IMR-90 (cell line): ENCODE data around the gene DCTN2. TPM values are rescaled to one million over a fixed set of nuclear protein-coding genes. Genes with fewer than 3 reads are reported as not detected.

ENCODE experiments used
- ATAC-seq: fragments of 200-7000 bp; cut with Tn5 transposase; 2 replicates; pipeline ENCODE4 v1.9.1; 2020; ENCODE audit warnings: low read depth, mild to moderate bottlenecking, moderate library complexity
- BruUV-seq: library from RNA; stranded (reverse); fragments of 400-500 nt; replicated peaks from 2 replicates; lab custom pipeline; 2021; lab: Mats Ljungman, UMichigan
- CTCF ChIA-PET: fragments of 300-600 bp; formaldehyde crosslinking; extraction: SDS; loops from one replicate; lab custom pipeline; 2021; ENCODE audit warnings: antibody characterized with exemption; lab: Yijun Ruan, JAX
- POLR2A ChIA-PET: fragments of 300-600 bp; sonication (Branson Sonifier 250); formaldehyde crosslinking; loops from one replicate; lab custom pipeline; 2022; ENCODE audit warnings: antibody characterized with exemption; ENCODE audit not compliant: unreplicated experiment; lab: Charles Lee
- DNase-seq: peaks from one replicate; pipeline ENCODE4 v3.0.0; 2013
- H2AFZ ChIP-seq: replicated peaks from 2 replicates; pipeline ENCODE3; 2013; ENCODE audit warnings: low read length, mild to moderate bottlenecking; ENCODE audit not compliant: poor library complexity
- H2AK5ac ChIP-seq: 2 replicates; pipeline ENCODE4 v1.6.1; 2013; ENCODE audit warnings: low read depth, low read length, inconsistent platforms
- H2AK9ac ChIP-seq: replicated peaks from 2 replicates; pipeline ENCODE3; 2013; ENCODE audit warnings: mild to moderate bottlenecking, low read depth, low read length, moderate library complexity; ENCODE audit not compliant: poor library complexity
- H2BK120ac ChIP-seq: 2 replicates; pipeline ENCODE4 v1.6.1; 2013; ENCODE audit warnings: low read depth, low read length, inconsistent platforms
- H2BK15ac ChIP-seq: 3 replicates; pipeline ENCODE4 v1.6.1; 2013; ENCODE audit warnings: low read depth, low read length, inconsistent platforms
- H2BK20ac ChIP-seq: 2 replicates; pipeline ENCODE4 v1.6.1; 2013; ENCODE audit warnings: low read depth, mild to moderate bottlenecking, inconsistent platforms, low read length, moderate library complexity
- H2BK5ac ChIP-seq: 2 replicates; pipeline ENCODE4 v1.6.1; 2013; ENCODE audit warnings: mild to moderate bottlenecking, low read depth, low read length, inconsistent platforms; ENCODE audit not compliant: poor library complexity, severe bottlenecking
- H3K14ac ChIP-seq: replicated peaks from 2 replicates; pipeline ENCODE4 v1.6.1; 2013; ENCODE audit warnings: low read depth, low read length, inconsistent platforms
- H3K18ac ChIP-seq: 2 replicates; pipeline ENCODE4 v1.6.1; 2013; ENCODE audit warnings: low read depth, low read length, control low read depth
- H3K23ac ChIP-seq: 2 replicates; pipeline ENCODE4 v1.6.1; 2013; ENCODE audit warnings: low read depth, low read length, inconsistent platforms
- H3K27ac ChIP-seq: 2 replicates; pipeline ENCODE4 v1.5.1; 2013; ENCODE audit warnings: mild to moderate bottlenecking, control low read depth, low read length; ENCODE audit not compliant: insufficient read depth
- H3K27me3 ChIP-seq: 2 replicates; pipeline ENCODE4 v1.6.1; 2013; ENCODE audit warnings: low read length; ENCODE audit not compliant: control insufficient read depth, insufficient read depth
- H3K36me3 ChIP-seq: 2 replicates; pipeline ENCODE4 v1.6.1; 2013; ENCODE audit warnings: low read length, mixed read lengths; ENCODE audit not compliant: control insufficient read depth, insufficient read depth
- H3K4ac ChIP-seq: 2 replicates; pipeline ENCODE4 v1.6.1; 2013; ENCODE audit warnings: low read depth, low read length, inconsistent platforms
- H3K4me1 ChIP-seq: 2 replicates; pipeline ENCODE4 v1.6.1; 2013; ENCODE audit warnings: low read length, mixed read lengths; ENCODE audit not compliant: control insufficient read depth, insufficient read depth
- H3K4me2 ChIP-seq: 2 replicates; pipeline ENCODE4 v1.6.1; 2013; ENCODE audit warnings: low read depth, mild to moderate bottlenecking, control low read depth, low read length, moderate library complexity
- H3K4me3 ChIP-seq: 2 replicates; pipeline ENCODE4 v1.5.1; 2013; ENCODE audit warnings: low read depth, mild to moderate bottlenecking, control low read depth, low read length, moderate library complexity; ENCODE audit not compliant: insufficient read depth
- H3K56ac ChIP-seq: 2 replicates; pipeline ENCODE4 v1.6.1; 2013; ENCODE audit warnings: low read length, inconsistent platforms; ENCODE audit not compliant: insufficient read depth; ENCODE audit errors: extremely low read depth
- H3K79me1 ChIP-seq, 2 experiments: 2 replicates each; pipeline ENCODE4 v1.6.1; 2013; ENCODE audit warnings: low read length in 2 of 2, inconsistent platforms in 1 of 2, low read depth in 1 of 2
- H3K9ac ChIP-seq: 2 replicates; pipeline ENCODE4 v1.6.1; 2013; ENCODE audit warnings: low read depth, low read length, control low read depth
- H3K9me1 ChIP-seq: 2 replicates; pipeline ENCODE4 v1.6.1; 2013; ENCODE audit warnings: low read length, inconsistent platforms; ENCODE audit not compliant: insufficient read depth
- H3K9me3 ChIP-seq: 2 replicates; pipeline ENCODE4 v1.6.1; 2013; ENCODE audit warnings: low read length; ENCODE audit not compliant: control insufficient read depth, insufficient read depth
- H4K20me1 ChIP-seq: 2 replicates; pipeline ENCODE4 v1.6.1; 2013; ENCODE audit warnings: low read length, inconsistent platforms; ENCODE audit not compliant: insufficient read depth
- H4K5ac ChIP-seq: 2 replicates; pipeline ENCODE4 v1.6.1; 2013; ENCODE audit warnings: mild to moderate bottlenecking, low read depth, low read length, control low read depth
- H4K8ac ChIP-seq, 2 experiments: 2 replicates each; pipeline ENCODE4 v1.6.1; 2013; ENCODE audit warnings: low read depth in 2 of 2, low read length in 2 of 2, control low read depth in 1 of 2, inconsistent platforms in 1 of 2
- H4K91ac ChIP-seq: 2 replicates; pipeline ENCODE4 v1.6.1; 2013; ENCODE audit warnings: low read depth, low read length, inconsistent platforms; ENCODE audit not compliant: insufficient read depth
- BHLHE40 ChIP-seq: fragments of 150-350 bp; IDR thresholded peaks from 2 replicates; pipeline ENCODE4 v1.6.1; 2016; ENCODE audit warnings: mild to moderate bottlenecking, low read depth, low read length
- CEBPB ChIP-seq: IDR thresholded peaks from 2 replicates; pipeline ENCODE4 v1.6.1; 2012; ENCODE audit warnings: low read depth, low read length, improper control_type of control experiment
- CHD1 ChIP-seq: IDR thresholded peaks from 2 replicates; pipeline ENCODE4 v1.6.1; 2012; ENCODE audit warnings: low read depth, low read length, improper control_type of control experiment
- CTCF ChIP-seq: conservative IDR thresholded peaks from 2 replicates; pipeline ENCODE4 v1.5.1; 2012; ENCODE audit warnings: mild to moderate bottlenecking, low read depth, low read length, improper control_type of control experiment
- ELK1 ChIP-seq: fragments of 150-350 bp; IDR thresholded peaks from 2 replicates; pipeline ENCODE4 v1.6.1; 2016; ENCODE audit warnings: low read depth, mild to moderate bottlenecking, low read length, moderate library complexity, borderline replicate concordance
- FOS ChIP-seq: fragments of 150-350 bp; IDR thresholded peaks from 2 replicates; pipeline ENCODE4 v1.6.1; 2016; ENCODE audit warnings: low read depth, low read length
- MAFK ChIP-seq: IDR thresholded peaks from 2 replicates; pipeline ENCODE4 v1.6.1; 2012; ENCODE audit warnings: low read depth, low read length, improper control_type of control experiment
- MAZ ChIP-seq: IDR thresholded peaks from 2 replicates; pipeline ENCODE4 v1.6.1; 2012; ENCODE audit warnings: low read depth, mild to moderate bottlenecking, low read length, improper control_type of control experiment, moderate library complexity, borderline replicate concordance
- MXI1 ChIP-seq: IDR thresholded peaks from 2 replicates; pipeline ENCODE4 v1.6.1; 2012; ENCODE audit warnings: low read depth, mild to moderate bottlenecking, low read length, moderate library complexity, borderline replicate concordance
- NFE2L2 ChIP-seq: fragments of 150-350 bp; IDR thresholded peaks from 2 replicates; pipeline ENCODE4 v1.6.1; 2016; ENCODE audit warnings: low read depth, mild to moderate bottlenecking, low read length
- POLR2A ChIP-seq: IDR thresholded peaks from 2 replicates; pipeline ENCODE4 v1.6.1; 2012; ENCODE audit warnings: mild to moderate bottlenecking, low read depth, low read length
- RAD21 ChIP-seq: IDR thresholded peaks from 2 replicates; pipeline ENCODE4 v1.6.1; 2012; ENCODE audit warnings: low read length, improper control_type of control experiment
- RCOR1 ChIP-seq: IDR thresholded peaks from 2 replicates; pipeline ENCODE4 v1.6.1; 2012; ENCODE audit warnings: mild to moderate bottlenecking, low read length, improper control_type of control experiment; ENCODE audit not compliant: insufficient replicate concordance
- RFX5 ChIP-seq: IDR thresholded peaks from 2 replicates; pipeline ENCODE4 v1.8.0; 2012; ENCODE audit warnings: low read depth, mild to moderate bottlenecking, low read length, moderate library complexity
- SMC3 ChIP-seq: fragments of 150-350 bp; IDR thresholded peaks from 2 replicates; pipeline ENCODE4 v1.6.1; 2016; ENCODE audit warnings: low read depth, mild to moderate bottlenecking, antibody characterized with exemption, low read length, moderate library complexity
- USF2 ChIP-seq: fragments of 150-350 bp; IDR thresholded peaks from 2 replicates; pipeline ENCODE4 v1.6.1; 2017; ENCODE audit warnings: mild to moderate bottlenecking, antibody characterized with exemption, low read length, low read depth
- WGBS, 2 experiments: methylation state at CpG; one replicate each; pipeline versions ENCODE4 v1.1.5 to v1.1.7; 2013; ENCODE audit warnings: missing lambda C conversion rate in 2 of 2; ENCODE audit not compliant: insufficient read length in 1 of 2; ENCODE audit errors: extremely low coverage in 2 of 2; 5-methylcytosine and 5-hydroxymethylcytosine counted together
- dilution Hi-C: fragments of 300-500 bp; cut with HindIII; formaldehyde crosslinking; loops from one replicate; pipeline ENCODE4 v1.14.3; 2018; ENCODE audit warnings: low sequenced_read_pairs; ENCODE audit not compliant: unreplicated experiment
- in situ Hi-C: fragments of 300-500 bp; cut with MboI; formaldehyde crosslinking; loops from 3 replicates; pipeline ENCODE4 v1.14.3; 2019; ENCODE audit warnings: low sequenced_read_pairs, inconsistent platforms, mixed read lengths
- intact Hi-C: fragments of 100-400 bp; cut with micrococcal nuclease; formaldehyde crosslinking; loops from 2 replicates; pipeline ENCODE4 v1.10.0; 2022
- polyA plus RNA-seq, 3 experiments: library from polyadenylated mRNA; depleted of rRNA; stranded (reverse); fragments of >200 nt; gene quantifications; 2 replicates each; pipeline ENCODE4 v1.2.3, GENCODE V29; 2012; ENCODE audit warnings: low replicate concordance in 1 of 3
- total RNA-seq: library from RNA; depleted of rRNA; stranded (reverse); fragments of >200 nt; gene quantifications from 2 replicates; pipeline ENCODE4 v1.2.3, GENCODE V29; 2012

Gene DCTN2
- total and polyA plus RNA-seq, 2 of the 4 experiments (the other 2 are of a cell fraction), result 125 to 130 TPM

- WGBS, 2 experiments, result no CpG with 5 or more reads among the region's 2 CpGs
- Histone ChIP-seq H3K4me1 (peaks cover 13% of the 10 kb centered on the region), H3K36me3 (peaks cover 33% of the 10 kb centered on the region), H2BK5ac (no peak overlapping the region), H3K14ac (no peak overlapping the region), H3K56ac (no peak overlapping the region), H3K9ac (no peak overlapping the region), H3K79me1 (peaks cover 45 to 73% of the 10 kb centered on the region in 2 experiments), H2AK9ac (no peak overlapping the region), H3K9me1 (peaks cover 23% of the 10 kb centered on the region), H4K91ac (no peak overlapping the region), H4K8ac (no peak overlapping the region), H3K18ac (no peak overlapping the region), H3K27ac (no peak overlapping the region), H4K5ac (no peak overlapping the region), H3K27me3 (no peaks in the 10 kb centered on the region), H2AK5ac (no peak overlapping the region), H3K4me3 (no peak overlapping the region), H3K9me3 (no peaks in the 10 kb centered on the region), H4K20me1 (peaks cover 42% of the 10 kb centered on the region), H2BK120ac (no peak overlapping the region), H3K23ac (no peak overlapping the region), H2BK20ac (no peak overlapping the region), H2BK15ac (no peak overlapping the region), H2AFZ (no peak overlapping the region), H3K4ac (no peak overlapping the region), H3K4me2 (no peak overlapping the region)
- DNase-seq (no peak), ATAC-seq (no peak)
- POLR2A ChIA-PET, result no interaction called here
- no TSS peak for BruUV-seq
- intact Hi-C loops, result no loop called here
- dilution Hi-C loops, result no loop called here
- CTCF ChIA-PET, result no interaction called here
- in situ Hi-C loops, result no loop called here
- no peak for TF ChIP-seq MXI1
- TF ChIP-seq MAFK, result no peak
- no peak for TF ChIP-seq FOS
- no peak for TF ChIP-seq CTCF
- no peak for TF ChIP-seq ELK1
- TF ChIP-seq RFX5, result no peak
- TF ChIP-seq SMC3, result no peak
- TF ChIP-seq POLR2A, result no peak
- no peak for TF ChIP-seq NFE2L2
- TF ChIP-seq CEBPB, result no peak
- TF ChIP-seq MAZ, result no peak
- no peak for TF ChIP-seq CHD1
- no peak for TF ChIP-seq USF2
- TF ChIP-seq RAD21, result no peak
- TF ChIP-seq RCOR1, result no peak
- TF ChIP-seq BHLHE40, result no peak
Measured at GRCh38 chr12:57541717-57542116, 5.3 kb downstream of the DCTN2 start.
